ENCODE data around the gene ISM1.

The ISM1 gene

DNA sequence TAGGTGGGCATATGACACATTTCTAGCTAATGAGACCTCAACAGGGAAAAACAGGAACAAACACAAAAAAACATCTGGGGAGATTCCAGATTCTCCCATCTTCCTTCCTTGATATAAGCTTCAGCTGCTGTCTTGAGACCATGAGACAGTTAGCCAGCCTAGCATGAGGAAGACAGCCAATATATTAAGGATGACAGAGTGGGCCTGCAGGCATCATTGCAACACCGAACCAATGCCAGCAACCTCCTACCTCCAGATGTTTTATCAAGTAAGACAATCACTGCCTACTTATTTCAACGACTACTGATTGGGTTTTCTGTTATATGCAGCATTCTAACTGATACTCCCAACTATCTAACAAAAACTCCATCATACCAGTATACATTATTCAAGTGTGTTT lies 119.0 kb downstream of the ISM1 start:
- no peak overlapping the region for H3K27ac ChIP-seq
- H3K27me3 ChIP-seq (ENCODE audit: insufficient read depth, low read depth, severe bottlenecking): no peaks in the 10 kb centered on the region
- H3K36me3 ChIP-seq: no peaks in the 10 kb centered on the region
- H3K4me3 ChIP-seq (ENCODE audit: low read depth, low read length): no peak overlapping the region
- peaks cover 4% of the 10 kb centered on the region for H3K9me3 ChIP-seq (ENCODE audit: severe bottlenecking)
- no peak for DNase-seq
- TF ChIP-seq, protein P1, sequence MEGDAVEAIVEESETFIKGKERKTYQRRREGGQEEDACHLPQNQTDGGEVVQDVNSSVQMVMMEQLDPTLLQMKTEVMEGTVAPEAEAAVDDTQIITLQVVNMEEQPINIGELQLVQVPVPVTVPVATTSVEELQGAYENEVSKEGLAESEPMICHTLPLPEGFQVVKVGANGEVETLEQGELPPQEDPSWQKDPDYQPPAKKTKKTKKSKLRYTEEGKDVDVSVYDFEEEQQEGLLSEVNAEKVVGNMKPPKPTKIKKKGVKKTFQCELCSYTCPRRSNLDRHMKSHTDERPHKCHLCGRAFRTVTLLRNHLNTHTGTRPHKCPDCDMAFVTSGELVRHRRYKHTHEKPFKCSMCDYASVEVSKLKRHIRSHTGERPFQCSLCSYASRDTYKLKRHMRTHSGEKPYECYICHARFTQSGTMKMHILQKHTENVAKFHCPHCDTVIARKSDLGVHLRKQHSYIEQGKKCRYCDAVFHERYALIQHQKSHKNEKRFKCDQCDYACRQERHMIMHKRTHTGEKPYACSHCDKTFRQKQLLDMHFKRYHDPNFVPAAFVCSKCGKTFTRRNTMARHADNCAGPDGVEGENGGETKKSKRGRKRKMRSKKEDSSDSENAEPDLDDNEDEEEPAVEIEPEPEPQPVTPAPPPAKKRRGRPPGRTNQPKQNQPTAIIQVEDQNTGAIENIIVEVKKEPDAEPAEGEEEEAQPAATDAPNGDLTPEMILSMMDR (IDR thresholded peaks at IDR 0.05; ENCODE audit: low read depth, low read length): no peak

DNA sequence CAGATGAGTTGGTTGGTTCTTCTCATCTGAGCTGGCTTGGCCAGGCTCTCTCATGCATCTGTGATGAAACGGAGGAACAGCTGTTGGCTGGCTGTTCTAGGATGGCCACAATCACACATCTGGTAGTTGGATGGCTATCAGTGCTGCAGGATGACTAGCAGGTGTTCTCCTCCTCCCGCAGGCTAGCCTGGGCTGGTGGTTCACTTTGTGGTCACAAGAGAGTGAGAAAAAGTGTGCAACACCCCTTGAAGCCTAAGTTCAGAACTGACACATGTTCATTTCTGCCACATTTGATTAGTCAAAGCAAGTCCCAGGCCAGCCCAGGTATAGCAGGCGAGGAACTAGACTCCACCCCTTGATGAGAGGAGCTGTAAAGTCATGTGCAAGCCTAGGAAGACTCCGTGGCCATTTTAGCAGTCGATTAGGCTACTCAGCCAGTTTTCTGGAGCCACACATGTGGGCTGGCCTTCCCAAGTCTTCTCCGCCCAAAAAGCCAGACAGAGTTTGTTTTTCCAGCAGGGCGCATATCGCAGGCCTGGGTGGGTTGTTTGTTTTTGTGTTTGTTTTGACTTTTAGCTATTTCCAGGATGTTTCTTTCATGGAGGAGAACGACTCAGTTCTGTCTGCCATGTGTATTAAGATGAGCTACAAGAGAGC lies 120.8 kb downstream of the ISM1 start:
- TF ChIP-seq, protein P1 (IDR thresholded peaks at IDR 0.05; ENCODE audit: low read depth, low read length): no peak
- no peak overlapping the region for H3K27ac ChIP-seq

DNA sequence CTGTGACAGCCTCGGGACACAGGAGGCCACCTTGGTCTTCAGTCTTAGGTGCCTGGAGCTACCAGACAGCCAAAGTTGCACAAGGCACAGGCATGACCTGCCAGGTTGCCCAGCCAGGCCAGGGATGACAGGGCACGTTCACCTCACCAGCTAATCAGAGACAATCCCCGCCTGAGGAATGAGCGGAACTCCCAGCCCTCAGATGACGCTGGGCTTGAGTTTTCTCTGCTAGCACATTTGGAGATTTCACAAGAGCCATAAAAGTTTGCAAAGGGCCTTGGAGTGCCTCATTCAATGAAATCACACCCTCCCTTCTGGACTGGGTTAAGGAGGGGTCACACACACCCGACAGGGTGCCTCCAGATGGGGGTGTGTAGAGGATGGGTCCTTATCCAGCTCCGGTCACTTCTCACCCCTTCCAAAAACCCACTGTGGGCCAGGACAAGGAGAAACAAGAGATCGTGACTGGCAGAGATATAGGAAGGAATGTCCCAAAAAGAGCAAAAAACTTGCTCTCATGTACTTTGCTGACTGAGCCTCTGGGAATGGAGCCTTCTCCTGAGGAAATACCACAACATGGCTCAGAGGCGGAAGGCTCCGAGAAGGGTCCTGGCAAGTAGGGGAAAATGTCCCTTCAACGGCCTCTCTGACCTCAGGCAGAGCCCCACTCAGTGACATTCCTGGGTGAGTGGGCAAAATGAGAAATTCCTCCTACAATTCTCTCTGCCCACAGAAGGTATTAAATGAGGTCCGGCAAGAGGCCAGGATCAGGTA lies 121.6 kb downstream of the ISM1 start:
- H3K27ac ChIP-seq: no peak overlapping the region
- H3K9me3 ChIP-seq (ENCODE audit: severe bottlenecking): no peaks in the 10 kb centered on the region
- H3K4me3 ChIP-seq (ENCODE audit: low read depth, low read length): no peak overlapping the region
- TF ChIP-seq, protein P1 (IDR thresholded peaks at IDR 0.05; ENCODE audit: low read depth, low read length): no peak
- H3K36me3 ChIP-seq: no peaks in the 10 kb centered on the region
- H3K27me3 ChIP-seq (ENCODE audit: insufficient read depth, low read depth, severe bottlenecking): no peaks in the 10 kb centered on the region
- no peak for DNase-seq

More for the DNA sequence above, 120.8 kb downstream of the ISM1 start:
- Histone ChIP-seq H3K4me3 (ENCODE audit: low read depth, low read length) (no peak overlapping the region), H3K27me3 (ENCODE audit: insufficient read depth, low read depth, severe bottlenecking) (no peaks in the 10 kb centered on the region), H3K36me3 (no peaks in the 10 kb centered on the region), H3K9me3 (ENCODE audit: severe bottlenecking) (no peaks in the 10 kb centered on the region)
- no peak for DNase-seq

DNA sequence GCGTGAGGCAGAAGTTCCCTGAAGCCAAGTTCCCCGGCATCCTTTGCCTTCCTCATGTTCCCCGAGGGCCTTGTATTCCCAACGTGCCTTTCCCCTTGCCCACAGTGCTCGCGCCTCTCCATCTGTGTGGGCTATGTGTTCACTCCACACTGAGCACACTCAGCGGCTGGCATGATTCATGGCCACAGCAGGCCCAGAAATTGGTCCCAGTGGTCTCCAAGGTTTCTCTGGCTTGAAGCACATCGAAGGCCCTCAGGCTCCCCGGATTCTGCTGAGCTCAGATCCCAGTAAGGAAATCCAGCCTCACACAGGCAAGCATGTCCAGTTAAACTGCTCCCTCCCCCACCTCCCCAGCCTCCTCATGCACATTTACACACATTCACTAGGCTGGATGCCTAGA lies 123.6 kb downstream of the ISM1 start:
- Histone ChIP-seq H3K27me3 (ENCODE audit: insufficient read depth, low read depth, severe bottlenecking) (no peaks in the 10 kb centered on the region), H3K9me3 (ENCODE audit: severe bottlenecking) (no peaks in the 10 kb centered on the region), H3K4me3 (ENCODE audit: low read depth, low read length) (no peak overlapping the region), H3K27ac (no peak overlapping the region), H3K36me3 (no peaks in the 10 kb centered on the region)
- DNase-seq: no peak
- TF ChIP-seq, protein P1 (IDR thresholded peaks at IDR 0.05; ENCODE audit: low read depth, low read length): no peak

DNA sequence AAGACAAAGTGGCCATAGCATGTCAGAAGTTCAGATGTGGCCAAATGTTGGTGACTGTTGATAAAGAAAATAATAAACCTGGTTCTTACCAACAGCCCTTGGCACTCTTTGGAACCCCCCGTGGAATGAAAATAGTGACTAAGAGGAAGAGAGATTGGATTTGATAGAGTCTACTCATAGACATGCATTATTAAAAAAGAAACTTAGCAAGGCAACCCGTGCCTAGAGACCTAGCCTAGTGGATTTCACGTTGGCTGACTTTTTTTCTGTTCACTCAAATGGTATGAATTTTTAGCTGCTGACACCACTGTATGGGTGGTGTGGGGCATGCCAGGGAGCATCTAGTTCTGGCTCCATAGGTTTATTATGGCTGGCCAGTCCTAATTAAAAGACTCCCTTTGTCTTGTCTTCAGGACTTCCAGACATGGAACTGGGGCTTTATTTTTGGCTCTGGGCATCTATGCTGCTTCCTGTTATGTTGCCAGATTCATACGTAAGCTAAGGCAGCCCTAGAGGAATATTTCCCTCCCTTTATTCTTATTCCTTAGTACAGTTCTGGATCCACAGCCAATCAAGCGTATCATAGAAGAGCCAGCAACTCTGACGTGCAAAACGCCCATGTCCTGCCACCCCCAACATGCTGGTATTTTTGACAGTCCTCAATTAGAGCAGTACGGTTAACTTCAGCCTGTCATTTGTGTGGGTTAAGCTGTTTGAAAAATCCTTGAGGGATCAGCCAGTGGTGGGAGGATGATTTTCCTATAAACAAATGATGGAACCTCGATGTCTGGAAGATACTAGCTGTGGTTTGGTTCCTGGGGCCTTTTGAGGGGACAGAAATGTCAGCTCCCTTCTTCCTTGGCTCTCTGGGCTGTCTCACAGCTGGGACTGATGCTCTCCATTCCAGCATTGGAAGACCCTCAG lies 127.5 kb downstream of the ISM1 start:
- Histone ChIP-seq H3K27ac (no peak overlapping the region), H3K36me3 (no peaks in the 10 kb centered on the region), H3K27me3 (ENCODE audit: insufficient read depth, low read depth, severe bottlenecking) (no peaks in the 10 kb centered on the region), H3K4me3 (ENCODE audit: low read depth, low read length) (no peak overlapping the region), H3K9me3 (ENCODE audit: severe bottlenecking) (no peaks in the 10 kb centered on the region)
- TF ChIP-seq, protein P1 (IDR thresholded peaks at IDR 0.05; ENCODE audit: low read depth, low read length): no peak
- no peak for DNase-seq
